Fibroblast of mammary gland (primary cell): Measurements from ENCODE around the gene PER1.

Source experiments
- DNase-seq: peaks from one replicate; pipeline ENCODE4 v3.0.0-alpha.2; 2010; ENCODE audit warnings: low read depth
- H3K4me3 ChIP-seq: 2 replicates; pipeline ENCODE4 v1.5.1; 2011; ENCODE audit warnings: low read depth, mild to moderate bottlenecking, low read length, moderate library complexity; ENCODE audit not compliant: control insufficient read depth
- TF ChIP-seq, protein P1 (sequence below): conservative IDR thresholded peaks from 2 replicates; pipeline ENCODE4 v1.5.1; 2011; ENCODE audit warnings: low read depth, low read length, inconsistent platforms; ENCODE audit not compliant: control insufficient read depth, insufficient read depth

PER1 gene

DNA sequence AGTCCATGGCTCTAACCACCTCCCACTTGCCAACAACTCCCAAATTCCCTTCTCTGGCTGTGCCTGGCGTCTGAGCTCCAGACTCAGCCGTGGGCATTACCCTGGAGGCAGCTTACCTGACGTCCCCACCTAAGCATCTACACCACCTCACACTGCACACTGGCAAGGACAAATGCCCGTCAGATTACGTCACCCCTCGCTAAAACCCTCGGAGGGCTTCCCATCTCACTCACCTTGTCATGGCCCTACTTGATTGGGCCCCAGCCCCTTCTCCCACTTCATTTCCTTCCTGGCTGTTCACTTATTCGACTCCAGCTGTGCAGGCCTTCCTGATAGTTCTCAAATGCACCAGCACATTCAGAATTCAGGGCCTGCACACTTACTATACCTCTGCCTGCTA is 47.3 kb downstream of the PER1 start:
- TF ChIP-seq, protein P1, sequence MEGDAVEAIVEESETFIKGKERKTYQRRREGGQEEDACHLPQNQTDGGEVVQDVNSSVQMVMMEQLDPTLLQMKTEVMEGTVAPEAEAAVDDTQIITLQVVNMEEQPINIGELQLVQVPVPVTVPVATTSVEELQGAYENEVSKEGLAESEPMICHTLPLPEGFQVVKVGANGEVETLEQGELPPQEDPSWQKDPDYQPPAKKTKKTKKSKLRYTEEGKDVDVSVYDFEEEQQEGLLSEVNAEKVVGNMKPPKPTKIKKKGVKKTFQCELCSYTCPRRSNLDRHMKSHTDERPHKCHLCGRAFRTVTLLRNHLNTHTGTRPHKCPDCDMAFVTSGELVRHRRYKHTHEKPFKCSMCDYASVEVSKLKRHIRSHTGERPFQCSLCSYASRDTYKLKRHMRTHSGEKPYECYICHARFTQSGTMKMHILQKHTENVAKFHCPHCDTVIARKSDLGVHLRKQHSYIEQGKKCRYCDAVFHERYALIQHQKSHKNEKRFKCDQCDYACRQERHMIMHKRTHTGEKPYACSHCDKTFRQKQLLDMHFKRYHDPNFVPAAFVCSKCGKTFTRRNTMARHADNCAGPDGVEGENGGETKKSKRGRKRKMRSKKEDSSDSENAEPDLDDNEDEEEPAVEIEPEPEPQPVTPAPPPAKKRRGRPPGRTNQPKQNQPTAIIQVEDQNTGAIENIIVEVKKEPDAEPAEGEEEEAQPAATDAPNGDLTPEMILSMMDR, result no peak
- no peak overlapping the region for H3K4me3 ChIP-seq
- no peak for DNase-seq

DNA sequence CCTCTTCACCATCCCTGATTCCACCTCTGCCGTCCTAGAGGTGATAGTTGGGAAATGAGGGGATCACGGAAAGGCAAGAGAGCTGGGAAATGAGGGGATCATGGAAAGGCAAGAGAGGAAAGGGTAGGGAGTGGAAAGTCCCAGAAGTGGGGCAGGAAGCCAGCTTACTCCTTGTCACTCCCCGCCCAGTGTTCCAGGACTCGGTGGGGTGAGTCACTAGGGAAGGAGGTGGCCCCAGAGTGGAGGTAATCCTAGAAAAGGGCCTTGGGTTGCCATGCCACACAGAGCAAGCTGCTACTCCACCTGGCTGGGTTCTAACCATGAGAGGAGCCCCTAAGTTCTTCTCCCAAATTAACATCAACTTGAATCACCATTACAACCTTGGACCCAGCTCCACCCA is 48.7 kb downstream of the PER1 start:
- peak; percentile 30 for DNase-seq
- no peak overlapping the region for H3K4me3 ChIP-seq
- TF ChIP-seq, protein P1, result no peak

DNA sequence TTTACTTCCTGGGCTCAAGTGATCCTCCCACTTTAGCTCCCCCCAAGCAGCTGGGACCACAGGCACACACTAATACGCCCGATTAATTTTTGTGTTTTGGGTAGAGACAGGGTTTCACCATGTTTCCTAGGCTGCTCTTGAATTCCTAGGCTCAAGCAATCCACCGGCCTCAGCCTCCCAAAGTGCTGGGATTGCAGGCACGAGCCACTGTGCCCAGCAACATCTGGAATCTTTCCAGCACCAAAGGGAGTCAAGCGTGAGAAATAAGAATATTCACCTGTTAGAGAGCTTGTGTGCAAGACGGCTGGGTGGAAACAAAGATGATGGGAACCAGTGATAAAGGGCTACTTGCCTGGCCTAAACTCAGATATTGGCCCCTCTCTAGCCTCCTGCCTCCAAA is 50.5 kb downstream of the PER1 start:
- DNase-seq, result no peak
- TF ChIP-seq, protein P1, result no peak
- H3K4me3 ChIP-seq, result no peak overlapping the region

DNA sequence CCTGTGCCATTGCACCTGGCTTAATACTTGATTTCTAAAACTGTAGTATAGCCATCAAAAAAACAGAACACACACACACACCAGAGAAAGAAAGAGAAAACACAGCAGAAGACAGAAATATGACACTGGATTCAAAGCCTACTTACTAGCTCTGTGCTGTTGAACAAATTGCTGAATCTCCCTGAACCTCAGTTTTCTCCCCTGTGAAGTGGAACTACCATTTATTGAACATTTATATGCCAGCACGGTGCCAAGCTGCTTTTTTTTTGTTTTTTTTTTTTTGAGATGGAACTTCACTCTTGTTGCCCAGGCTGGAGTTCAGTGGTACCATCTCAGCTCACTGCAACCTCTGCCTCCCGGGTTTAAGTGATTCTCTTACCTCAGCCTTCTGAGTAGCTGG is 51.4 kb downstream of the PER1 start:
- TF ChIP-seq, protein P1, result no peak
- H3K4me3 ChIP-seq, result no peak overlapping the region
- DNase-seq, result no peak

DNA sequence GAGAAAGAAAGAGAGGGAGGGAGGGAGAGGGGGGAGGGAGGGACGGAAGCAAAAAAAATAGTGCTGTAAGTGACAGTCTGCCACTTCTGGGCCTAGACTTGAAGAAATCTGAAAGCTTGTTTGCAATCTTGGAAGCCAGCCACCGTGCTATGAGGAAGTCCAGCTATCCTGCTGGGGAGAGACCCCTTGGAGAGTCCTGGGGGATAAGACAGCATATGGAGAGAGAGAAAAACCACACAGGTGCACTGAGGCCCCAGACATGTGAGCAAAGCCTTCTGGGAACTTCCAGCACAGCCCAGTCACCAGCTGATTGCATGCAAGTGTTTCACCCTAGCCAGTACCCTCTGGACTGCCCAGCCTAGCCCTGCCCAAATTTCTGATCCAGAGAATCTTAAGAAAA is 52.1 kb downstream of the PER1 start:
- no peak overlapping the region for H3K4me3 ChIP-seq
- TF ChIP-seq, protein P1, result no peak
- DNase-seq, result no peak

DNA sequence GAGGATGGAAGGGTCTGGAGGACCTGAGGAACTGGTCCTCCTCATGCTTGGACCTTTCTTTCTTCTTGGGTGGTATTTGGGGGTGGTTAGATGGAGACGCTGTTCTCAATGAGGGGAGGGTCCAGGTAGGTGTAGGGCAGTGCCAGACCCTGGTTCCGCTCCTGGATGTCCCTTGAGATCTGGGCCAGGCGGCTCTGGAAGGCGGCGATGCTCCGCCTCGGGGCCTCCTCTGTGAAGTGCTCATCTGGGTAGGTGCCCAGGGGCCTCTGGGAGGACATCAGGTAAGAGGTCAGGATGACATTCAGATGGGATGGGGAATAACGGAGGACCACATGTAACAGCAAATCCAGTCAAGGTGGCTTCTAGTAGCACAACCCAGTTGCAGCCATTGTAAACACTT is 55.7 kb downstream of the PER1 start:
- no peak for DNase-seq
- TF ChIP-seq, protein P1, result no peak
- no peak overlapping the region for H3K4me3 ChIP-seq

DNA sequence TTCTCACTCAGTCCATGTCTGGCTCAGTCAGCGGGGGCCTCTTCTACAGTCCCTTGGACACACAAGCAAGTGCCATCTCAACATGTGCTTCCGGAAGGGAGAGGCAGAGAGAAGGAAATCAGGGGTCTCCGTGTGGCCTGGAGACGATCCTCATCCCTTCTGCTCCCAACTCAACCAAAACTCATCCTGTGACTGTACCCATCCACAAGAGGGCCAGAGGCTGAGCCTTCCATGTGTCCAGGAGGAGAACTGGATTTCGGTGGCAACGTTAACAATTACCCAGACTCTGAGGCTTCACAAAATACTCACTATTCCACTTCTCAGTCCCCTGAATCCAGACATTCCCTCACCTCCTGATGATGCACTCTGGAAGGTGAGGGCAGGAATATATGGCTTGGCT is 56.8 kb downstream of the PER1 start:
- no peak for DNase-seq

More for the DNA sequence above, 56.8 kb downstream of the PER1 start:
- H3K4me3 ChIP-seq, result no peak overlapping the region
- TF ChIP-seq, protein P1, result no peak
